ENCODE data around the gene MYZAP. TPM values are rescaled to one million over a fixed set of nuclear protein-coding genes. Genes with fewer than 3 reads are reported as not detected.

Gene MYZAP, protein sequence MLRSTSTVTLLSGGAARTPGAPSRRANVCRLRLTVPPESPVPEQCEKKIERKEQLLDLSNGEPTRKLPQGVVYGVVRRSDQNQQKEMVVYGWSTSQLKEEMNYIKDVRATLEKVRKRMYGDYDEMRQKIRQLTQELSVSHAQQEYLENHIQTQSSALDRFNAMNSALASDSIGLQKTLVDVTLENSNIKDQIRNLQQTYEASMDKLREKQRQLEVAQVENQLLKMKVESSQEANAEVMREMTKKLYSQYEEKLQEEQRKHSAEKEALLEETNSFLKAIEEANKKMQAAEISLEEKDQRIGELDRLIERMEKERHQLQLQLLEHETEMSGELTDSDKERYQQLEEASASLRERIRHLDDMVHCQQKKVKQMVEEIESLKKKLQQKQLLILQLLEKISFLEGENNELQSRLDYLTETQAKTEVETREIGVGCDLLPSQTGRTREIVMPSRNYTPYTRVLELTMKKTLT
- polyA plus RNA-seq (2013, experiment 1 of 2; ENCODE audit: insufficient read length) = not detected
- polyA plus RNA-seq (2013, experiment 2 of 2; ENCODE audit: insufficient read length) = 0.07 TPM

GRCh38 chr15:57591822-57592367 lies at the start of gene MYZAP:
Gene MYZAP, plus strand, starts transcription at chr15:57591904. Its CDS starts 131 bp downstream, at chr15:57592035.
- peak; percentile 15 for DNase-seq

DNA sequence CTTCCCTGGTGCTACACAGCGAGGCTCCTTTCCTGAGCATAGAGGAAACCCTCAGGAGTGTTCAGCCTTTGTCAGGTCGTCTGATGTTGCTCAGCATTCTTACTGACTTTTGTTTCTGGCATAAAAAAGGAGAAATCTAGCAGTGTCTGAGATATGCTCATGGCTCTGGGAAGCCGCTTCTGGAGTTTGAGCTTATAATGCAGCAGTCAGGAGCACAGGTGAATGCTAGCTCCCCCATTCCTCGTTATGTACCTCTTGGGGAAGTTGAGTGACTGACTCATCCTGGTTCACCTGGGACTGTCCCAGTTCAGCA lies 49.2 kb upstream of the MYZAP start:
- no peak for DNase-seq

DNA sequence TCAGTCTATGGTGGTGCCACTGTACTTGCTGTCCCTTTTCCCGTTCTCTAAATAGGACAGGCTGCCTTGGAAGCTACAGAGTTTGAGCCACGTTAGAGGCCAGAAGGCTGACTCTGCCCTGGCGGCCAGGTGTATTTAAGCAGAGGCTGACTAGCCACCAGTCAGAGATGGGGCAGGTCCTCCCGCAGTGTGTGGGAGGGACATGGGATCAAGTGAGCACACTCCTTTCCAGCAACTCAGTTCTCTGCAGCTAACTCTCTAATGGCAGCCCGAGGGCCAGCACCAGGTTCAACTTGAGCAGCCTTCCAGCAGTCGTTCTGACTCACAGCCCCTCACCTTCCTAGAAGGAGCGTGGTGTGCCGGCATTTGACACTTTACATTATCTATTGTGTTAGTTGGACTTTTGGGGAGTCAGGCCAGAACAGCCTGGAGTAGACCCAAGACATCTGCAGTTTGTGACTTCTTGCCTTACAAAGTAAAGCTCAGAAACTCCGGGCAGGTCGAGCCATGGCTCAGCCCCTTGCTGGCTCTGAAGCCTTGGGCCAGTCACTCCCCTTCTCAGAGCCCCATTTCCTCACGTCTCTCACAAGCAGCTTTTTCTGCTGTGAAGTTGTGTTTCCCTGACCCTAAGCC lies 46.7 kb upstream of the MYZAP start:
- DNase-seq = no peak

- DNase-seq = no peak
Measured at GRCh38 chr15:57545995-57546394, 45.7 kb upstream of the MYZAP start.

GRCh38 chr15:57547243-57547755 lies 44.4 kb upstream of the MYZAP start:
- DNase-seq = no peak

GRCh38 chr15:57548351-57548750 lies 43.4 kb upstream of the MYZAP start:
- DNase-seq = no peak

DNA sequence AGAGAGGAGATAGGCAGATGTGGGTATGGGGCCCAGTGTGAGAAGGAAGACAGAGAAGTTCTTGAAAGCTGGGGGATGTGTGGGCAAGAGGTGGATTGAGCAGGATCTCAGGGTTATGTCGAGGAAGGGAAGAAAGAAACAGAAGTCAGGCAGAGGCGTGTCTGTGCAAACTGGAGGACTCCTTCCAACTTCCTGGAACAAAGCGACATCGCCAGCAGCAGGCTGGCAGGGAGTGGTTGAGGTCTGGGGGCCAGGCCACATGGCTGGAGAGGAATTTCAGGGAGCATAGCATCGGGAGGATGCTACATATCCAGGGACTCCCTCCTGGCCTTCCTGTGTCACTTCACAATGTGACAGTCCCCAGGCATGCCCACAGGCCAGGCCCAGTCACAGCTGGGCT lies 42.9 kb upstream of the MYZAP start:
- no peak for DNase-seq

GRCh38 chr15:57549935-57550334 lies 41.8 kb upstream of the MYZAP start:
- no peak for DNase-seq

DNA sequence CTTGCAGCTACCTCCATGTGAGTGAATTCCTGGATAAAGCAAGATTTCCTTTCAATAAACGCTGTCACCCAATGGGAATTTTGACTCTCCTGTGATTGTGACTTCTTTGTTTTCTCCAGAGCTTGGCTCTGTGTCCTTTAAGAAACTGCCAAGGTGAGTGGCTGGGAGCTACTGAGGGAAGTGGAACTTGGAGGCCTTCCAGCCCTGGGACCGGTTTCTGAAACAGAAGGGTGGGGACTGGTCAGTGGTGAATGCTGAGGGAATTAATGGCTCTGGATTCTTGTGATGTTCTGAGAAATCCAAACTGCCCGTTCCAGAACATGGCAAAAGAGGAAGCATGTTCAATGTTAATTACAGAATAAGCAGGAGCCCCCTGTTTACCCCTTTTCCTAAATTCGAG lies 41.1 kb upstream of the MYZAP start:
- no peak for DNase-seq

- DNase-seq = peak; percentile 92
Measured at GRCh38 chr15:57551715-57552677, 39.7 kb upstream of the MYZAP start.

- DNase-seq = no peak
Measured at GRCh38 chr15:57552678-57553334, 38.9 kb upstream of the MYZAP start.

- DNase-seq = no peak
Measured at GRCh38 chr15:57553526-57553925, 38.2 kb upstream of the MYZAP start.

- DNase-seq = no peak
Measured at GRCh38 chr15:57554063-57554811, 37.5 kb upstream of the MYZAP start.

DNA sequence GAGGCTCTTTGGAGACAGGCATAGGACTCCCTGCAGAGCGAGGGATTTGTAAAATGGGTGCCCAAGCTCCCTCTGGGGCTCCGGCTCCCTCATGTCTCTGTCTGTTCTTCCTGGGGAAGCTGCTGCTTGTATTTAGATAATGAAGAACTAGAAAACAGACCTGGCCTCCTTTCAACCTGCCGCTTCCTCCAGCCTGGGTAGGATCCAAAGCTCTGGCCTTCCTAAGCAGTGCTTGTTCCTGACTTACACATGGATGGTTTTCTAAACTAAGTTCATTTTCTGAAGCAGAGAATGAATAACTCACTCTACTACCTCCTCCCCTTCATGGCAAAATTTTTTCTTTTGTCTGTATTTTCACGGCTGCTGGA lies 36.9 kb upstream of the MYZAP start:
- no peak for DNase-seq

DNA sequence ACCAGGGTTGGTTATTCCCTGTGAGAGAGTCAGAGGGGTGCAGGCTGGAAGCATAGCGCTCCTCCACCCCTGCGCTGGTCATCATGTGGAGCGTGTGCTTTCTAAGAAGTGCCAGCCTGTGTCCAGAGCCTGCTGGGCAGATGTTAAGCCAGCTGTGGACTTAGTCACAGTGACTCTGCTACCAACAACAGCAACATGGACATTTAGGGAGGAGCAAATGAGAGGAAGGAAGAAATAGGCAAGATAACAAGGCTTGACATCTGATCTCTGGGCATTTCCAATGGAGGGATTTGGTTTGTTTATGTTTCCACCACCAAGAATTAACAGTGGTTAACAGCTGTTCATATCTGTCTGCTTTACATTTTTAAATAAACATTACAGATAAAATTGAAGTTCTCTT lies 36.4 kb upstream of the MYZAP start:
- DNase-seq = peak; percentile 28

GRCh38 chr15:57556040-57556439 lies 35.7 kb upstream of the MYZAP start:
- no peak for DNase-seq

GRCh38 chr15:57557267-57557666 lies 34.4 kb upstream of the MYZAP start:
- no peak for DNase-seq

- no peak for DNase-seq
Measured at GRCh38 chr15:57557810-57558209, 33.9 kb upstream of the MYZAP start.

DNA sequence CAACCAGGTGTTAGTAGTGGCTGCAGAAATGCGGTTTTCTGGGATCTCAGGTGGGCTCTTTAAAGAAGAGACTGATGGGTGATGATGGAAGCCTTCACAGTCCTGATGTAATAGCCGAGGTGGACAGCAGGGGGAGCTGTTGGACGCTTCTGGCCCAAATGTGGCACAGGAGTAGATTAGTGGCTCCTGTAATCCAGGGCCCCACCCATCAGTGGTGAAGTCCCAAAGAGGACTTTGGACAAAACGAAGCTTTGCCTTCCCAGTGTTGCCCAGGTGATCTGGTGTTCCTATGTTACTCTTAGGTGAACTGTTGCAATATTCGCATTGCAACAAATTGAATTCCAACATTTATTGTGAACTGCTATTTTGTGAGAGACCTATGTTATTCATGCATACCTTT lies 31.8 kb upstream of the MYZAP start:
- DNase-seq = peak; percentile 52

DNA sequence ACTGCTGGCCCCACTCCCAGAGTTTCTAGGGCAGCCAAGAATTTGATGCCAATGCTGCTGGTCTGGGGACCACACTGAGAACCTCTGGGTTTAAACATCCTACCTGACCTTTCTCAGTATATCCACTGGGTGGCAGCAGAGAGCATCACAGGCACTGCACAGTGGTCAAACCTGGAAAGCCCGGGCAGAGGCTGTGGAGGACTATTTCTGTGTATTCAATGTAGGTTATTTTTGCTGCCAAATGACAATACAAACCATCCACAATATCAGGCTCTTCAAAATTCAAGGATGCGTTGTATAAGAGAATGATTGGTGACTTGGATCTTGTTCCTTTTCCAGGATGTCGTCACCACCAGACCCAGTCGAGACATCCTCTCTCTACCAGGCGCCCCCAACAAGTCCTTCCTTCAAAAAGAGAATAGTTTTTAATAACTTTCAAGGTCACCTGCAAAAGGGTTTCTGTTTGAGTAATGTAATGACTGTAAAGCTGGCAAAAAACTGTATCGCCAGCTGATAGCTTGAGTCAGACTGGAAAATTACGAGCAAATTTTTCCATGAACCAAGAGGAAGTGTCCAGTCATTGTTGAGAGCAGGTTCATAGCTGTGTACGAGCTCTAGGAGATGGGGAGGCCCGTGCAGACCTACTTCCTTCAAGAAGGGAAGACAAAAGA lies 30.5 kb upstream of the MYZAP start:
- peak; percentile 61 for DNase-seq
